DMS153 treated with DMSO at 0.1 percent for 48 hours (cell line): ENCODE results near the gene DNM1.
"Not testable (repeated sequence)": the region's sequence is repeated elsewhere in the genome, so short reads cannot be mapped to it uniquely, and the experiment has no call there.

ENCODE experiments used
- DNase-seq: peaks from one replicate; lab custom pipeline; 2025; ENCODE audit not compliant: unreplicated experiment; lab: John Stamatoyannopoulos, UW

The DNM1 gene

GRCh38 chr9:128222880-128223670 lies 19.9 kb downstream of the DNM1 start:
- no peak for DNase-seq

DNA sequence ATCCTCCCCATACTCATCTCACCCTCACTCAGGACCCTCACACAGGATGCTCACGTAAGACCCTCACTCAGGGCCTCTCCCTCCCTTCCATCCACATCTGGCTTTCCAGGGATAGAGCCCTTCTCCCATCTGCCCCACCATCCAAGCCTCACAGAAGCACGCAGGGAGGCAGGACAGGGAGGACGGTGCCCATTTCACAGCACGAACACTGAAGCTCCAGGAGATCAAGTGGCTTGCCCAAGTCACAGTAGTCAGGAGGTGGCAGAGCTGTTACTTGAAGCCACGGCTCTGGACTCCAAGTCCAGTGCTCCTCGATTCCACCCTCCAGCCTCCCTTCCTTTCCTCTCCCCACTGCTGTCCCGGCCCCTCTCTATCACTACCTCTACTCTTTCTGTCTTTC lies 21.7 kb downstream of the DNM1 start:
- no peak for DNase-seq

DNA sequence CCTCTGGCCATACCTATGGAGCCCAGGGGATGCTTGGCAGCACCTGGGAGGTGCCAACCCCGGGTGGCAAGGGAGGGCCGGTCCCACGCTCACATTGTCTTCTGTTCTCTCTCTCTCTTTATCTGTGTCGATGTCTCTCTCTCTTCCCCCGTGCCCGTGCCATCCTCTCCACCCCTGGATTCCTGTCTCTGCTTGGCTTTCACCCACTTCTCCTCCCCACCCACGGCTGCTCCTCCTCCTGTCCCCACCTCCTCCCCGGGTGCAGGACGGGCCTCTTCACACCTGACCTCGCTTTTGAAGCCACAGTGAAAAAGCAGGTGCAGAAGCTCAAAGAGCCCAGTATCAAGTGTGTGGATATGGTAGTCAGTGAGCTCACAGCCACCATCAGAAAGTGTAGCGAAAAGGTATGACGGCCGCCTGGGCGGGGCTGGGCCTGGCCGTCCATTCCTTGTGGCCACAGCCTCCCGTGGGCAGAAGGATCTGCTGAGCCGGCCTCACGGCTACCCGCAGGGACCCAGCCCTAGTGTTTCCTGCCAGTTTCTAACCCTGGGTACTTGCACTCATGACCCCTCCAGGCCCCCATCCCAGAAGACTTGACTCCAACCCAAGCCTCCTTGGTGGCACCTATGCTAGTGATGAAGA lies 22.7 kb downstream of the DNM1 start:
- DNase-seq: no peak

DNA sequence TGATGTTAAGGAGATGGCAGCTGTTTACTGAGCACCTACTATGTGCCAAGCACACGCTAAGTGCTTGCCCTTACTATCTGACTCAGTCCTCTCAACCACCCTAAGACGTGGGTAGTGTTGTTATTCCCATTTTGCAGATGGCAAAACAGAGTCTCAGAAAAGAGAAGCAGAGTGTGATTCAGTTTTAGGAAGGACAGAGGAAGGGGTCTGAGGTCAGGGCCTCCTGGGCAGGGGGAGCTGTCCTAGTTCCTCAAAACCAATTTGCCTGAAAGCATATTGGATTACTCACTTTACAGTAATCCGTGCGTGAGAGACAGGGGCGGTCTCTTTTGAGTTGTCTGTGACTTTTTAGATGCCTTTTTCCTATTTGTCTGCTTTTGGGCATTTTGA lies 23.2 kb downstream of the DNM1 start:
- no peak for DNase-seq

DNA sequence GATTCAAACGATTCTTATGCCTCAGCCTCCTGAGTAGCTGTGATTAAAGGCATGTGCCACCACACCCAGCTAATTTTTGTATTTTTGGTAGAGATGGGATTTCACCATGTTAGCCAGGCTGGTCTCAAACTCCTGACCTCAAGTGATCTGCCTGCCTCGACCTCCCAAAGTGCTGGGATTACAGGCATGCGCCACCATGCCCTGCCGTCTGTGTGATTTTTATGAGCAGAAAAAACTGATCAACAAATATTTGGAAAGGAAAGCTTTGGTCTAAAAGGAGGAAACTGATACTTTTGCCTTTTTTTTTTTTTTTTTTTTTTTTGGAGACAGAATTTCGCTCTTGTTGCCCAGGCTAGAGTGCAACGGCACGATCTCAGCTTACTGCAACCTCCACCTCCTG lies 27.7 kb downstream of the DNM1 start:
- DNase-seq: not testable (repeated sequence)

GRCh38 chr9:128231638-128232527 lies 28.7 kb downstream of the DNM1 start:
- DNase-seq: no peak

DNA sequence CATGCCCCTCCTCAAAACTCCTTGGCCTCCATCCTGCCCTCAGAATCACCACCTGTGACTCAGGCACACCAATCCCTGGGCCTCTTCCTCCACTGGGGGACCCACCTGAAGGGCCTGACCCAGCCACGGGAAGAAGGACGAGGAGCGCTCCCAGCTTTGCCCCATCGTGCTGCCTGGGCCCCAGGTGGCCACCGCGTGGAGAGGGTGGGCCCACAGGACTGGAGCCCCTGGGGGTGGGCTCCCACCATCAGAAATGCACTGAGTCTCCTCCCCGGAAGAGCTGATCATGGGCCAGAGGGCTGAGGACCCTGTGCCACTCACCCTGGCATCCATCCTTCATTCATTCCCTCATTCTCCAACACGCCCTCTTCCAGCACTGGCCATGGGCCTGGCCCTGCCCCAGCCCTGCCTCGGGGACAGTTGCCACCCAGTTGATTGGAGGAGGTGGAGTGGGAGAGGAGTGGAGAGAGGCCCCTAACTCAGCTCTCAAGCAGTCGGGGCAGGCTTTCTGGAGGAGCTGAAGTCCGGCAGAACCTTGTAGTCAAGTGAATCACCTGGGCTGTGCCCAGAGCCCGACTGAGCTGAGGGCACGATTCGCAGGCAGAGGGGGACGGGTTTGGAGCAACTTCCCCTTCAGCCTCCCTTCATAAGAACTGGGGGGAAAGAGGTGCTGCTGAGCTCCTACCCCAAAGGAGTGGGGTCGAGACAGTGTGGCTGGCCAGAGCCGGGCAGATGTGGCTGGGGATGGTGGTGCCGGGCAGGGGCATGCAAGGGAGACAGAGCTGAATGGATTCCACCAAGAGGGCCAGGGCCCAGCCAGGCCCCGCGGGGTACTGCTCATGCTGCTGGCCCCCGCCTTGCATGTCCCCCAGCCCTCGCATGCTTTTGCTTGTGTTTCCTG lies 29.6 kb downstream of the DNM1 start:
- DNase-seq: no peak

DNA sequence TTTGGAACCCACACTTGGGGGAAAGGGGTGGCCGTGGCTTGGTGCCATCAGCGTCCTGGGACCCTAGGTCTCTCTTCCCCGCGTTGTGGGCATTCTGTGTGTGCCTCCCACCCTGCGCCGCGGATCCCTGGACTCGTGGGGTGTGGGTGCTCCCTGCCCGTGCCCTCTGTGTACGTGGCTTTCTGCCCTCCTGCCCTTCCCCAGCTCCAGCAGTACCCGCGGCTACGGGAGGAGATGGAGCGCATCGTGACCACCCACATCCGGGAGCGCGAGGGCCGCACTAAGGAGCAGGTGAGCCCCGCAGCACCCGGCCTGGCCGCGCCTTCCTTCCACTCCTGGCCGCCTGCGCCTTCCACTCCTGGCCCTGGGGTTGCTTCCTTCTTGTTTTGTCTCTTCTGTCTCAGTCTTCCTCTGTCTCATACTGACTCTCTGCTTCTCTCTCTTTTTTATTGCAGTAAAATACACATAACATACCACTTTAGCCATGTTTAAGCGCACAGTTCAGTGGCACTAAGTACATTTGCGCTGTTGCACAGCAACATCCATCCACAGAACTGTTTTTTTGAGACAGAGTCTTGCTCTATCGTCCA lies 30.7 kb downstream of the DNM1 start:
- no peak for DNase-seq

DNA sequence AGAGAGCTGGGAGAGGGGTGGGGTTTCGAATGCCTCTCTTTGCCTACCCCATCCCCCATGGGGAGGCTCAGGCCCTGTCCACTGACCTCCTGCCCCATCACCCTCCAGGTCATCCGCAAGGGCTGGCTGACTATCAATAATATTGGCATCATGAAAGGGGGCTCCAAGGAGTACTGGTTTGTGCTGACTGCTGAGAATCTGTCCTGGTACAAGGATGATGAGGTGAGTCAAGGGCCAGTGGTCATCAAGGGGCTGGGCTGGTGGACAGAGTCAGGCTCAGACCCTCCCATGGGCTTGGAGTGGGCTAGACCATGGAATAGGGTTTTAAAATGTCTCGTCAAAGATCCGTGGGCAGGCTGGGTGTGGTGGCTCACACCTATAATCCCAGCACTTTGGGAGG lies 38.9 kb downstream of the DNM1 start:
- no peak for DNase-seq

GRCh38 chr9:128242828-128243214 lies 39.6 kb downstream of the DNM1 start:
- no peak for DNase-seq

- DNase-seq: no peak
These were observed 40.2 kb downstream of the DNM1 start for GRCh38 chr9:128243215-128244018.

DNA sequence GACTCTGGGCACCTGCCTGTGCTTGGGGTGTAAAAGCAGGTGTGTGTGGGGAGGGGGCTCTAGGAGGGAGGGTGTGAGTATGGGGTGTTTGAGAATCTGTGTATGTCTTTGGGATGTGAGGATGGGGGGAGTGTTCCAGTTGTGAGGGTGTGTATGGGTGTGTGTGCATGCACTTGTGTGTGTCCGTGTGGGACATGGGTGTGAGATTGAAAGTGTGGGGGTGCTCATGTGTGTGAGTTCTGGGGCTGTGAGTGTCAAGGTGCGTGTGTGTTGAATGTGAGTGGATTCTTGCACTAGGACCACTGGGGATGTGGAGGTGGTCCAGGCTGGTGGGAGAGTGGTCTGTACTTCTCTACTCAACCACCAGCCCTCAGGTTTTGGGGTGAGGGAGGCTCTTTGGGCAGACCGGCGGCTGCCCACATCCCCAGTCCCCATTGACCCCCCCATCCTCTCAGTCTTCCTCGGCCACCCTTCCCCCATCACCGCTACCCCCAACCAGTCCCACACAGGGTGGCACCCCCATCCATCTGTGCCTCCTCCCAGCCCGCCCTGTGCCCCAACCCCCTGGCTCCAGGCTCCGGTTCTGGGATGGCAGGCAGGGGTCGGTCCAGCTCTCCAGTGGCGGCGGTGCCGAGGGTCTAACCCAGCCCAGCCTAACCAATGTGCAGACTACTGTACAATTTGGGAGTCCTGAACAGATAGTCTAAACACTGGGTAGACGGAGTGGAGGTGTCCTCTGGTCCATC lies 41.1 kb downstream of the DNM1 start:
- no peak for DNase-seq

- no peak for DNase-seq
These were observed 41.7 kb downstream of the DNM1 start for GRCh38 chr9:128244837-128245231.

DNA sequence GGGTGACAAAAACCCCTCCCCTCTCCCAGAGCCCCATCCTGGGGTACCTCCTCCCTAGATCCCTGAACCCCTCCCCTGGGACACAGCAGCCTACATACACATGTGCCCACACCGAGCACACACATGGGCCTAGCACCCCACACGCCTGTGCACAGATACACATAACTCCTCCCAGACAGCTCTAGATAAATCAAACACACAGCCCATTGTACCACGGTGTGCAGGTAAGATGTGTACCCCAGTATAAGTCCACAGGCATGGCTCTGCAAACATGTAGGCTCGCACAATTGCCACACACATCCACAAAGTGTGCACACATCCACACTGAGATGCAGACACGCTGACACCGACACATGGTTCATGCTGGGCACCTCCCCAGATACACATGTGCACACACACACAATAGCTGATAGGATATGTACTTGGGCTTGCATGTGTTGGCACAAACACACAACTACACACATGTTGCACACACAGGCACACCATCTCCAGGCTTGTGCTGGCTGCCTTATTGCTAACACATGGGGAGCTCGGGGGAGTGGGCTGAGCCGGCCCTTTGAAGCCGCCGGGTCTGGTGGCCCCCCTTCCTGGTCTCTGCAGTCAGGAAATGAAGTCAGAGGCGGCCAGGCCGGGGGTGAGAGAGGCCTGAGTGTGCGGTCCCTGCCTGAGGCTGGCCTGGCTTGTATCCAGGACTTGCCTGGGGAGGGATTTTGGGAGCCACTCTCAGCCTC lies 42.4 kb downstream of the DNM1 start:
- DNase-seq: no peak

- no peak for DNase-seq
These were observed 43.3 kb downstream of the DNM1 start for GRCh38 chr9:128246471-128246870.

- DNase-seq: no peak
These were observed 44.1 kb downstream of the DNM1 start for GRCh38 chr9:128247226-128247803.

GRCh38 chr9:128249558-128249907 lies 46.4 kb downstream of the DNM1 start:
- DNase-seq: no peak
